SU-DHL-6 (cell line): ENCODE data around the gene JSRP1.

Experiments
- CTCF ChIP-seq: fragments of 200-600 bp; sonication (generic); IDR thresholded peaks from one replicate; pipeline ENCODE4 v1.5.1; 2017; ENCODE audit warnings: antibody characterized with exemption, mild to moderate bottlenecking, low read length, moderate library complexity; ENCODE audit not compliant: insufficient read depth, poor library complexity, severe bottlenecking
- EZH2phosphoT487 ChIP-seq: fragments of 200-600 bp; sonication (generic), shearing (Covaris generic); conservative IDR thresholded peaks from 2 replicates; pipeline ENCODE4 v1.6.1; 2018; ENCODE audit warnings: mild to moderate bottlenecking, antibody characterized with exemption, low read length, moderate library complexity, mixed read lengths

GRCh38 chr19:2216361-2217225 is 39.6 kb downstream of the JSRP1 start:
- no peak for TF ChIP-seq CTCF
- TF ChIP-seq EZH2phosphoT487: no peak
